Measurements from ENCODE around the gene SLAMF8.

The SLAMF8 gene

GRCh38 chr1:159826441-159827101 is at the start of gene SLAMF8:
TSS of gene SLAMF8 (plus strand) at chr1:159826873. CDS start at chr1:159826899, 26 bp downstream.
- DNase-seq = no peak

DNA sequence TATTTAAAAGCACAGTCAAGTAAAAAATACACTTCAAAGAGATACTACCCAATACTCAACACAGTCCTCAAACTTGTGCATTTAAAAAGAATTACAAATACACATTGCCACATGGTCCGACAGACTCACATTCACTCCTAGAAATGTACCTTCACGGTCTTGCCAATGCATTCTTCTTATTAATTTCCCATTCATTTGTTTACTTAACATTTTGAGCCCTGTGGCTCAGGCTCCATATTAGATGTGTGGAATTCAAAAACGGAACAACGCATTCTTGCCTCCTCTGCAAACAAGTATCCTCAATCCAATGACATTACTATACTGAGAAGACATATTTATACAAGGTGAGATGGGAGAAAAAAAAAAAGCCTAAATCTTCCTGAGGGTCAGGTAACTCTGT is 48.4 kb upstream of the SLAMF8 start:
- DNase-seq = no peak

- no peak for DNase-seq
Measured at GRCh38 chr1:159779403-159779851, 47.2 kb upstream of the SLAMF8 start.

- peak; percentile 98 for DNase-seq
Measured at GRCh38 chr1:159780583-159781582, 45.8 kb upstream of the SLAMF8 start, which contains the start of gene DUSP23. TSS of gene DUSP23 (plus strand) at chr1:159780962. CDS start at chr1:159781101, 139 bp downstream.

DNA sequence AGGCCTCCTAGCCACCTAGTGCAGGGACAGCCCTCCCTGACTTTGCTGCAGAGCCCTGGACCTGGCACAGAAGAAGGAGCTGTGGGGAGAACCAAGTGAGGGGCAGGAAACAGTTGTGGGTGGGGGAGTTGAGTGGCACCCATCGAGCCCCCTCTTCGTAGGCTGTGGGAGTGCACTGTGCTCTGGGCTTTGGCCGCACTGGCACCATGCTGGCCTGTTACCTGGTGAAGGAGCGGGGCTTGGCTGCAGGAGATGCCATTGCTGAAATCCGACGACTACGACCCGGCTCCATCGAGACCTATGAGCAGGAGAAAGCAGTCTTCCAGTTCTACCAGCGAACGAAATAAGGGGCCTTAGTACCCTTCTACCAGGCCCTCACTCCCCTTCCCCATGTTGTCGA is 44.7 kb upstream of the SLAMF8 start:
- DNase-seq = no peak

DNA sequence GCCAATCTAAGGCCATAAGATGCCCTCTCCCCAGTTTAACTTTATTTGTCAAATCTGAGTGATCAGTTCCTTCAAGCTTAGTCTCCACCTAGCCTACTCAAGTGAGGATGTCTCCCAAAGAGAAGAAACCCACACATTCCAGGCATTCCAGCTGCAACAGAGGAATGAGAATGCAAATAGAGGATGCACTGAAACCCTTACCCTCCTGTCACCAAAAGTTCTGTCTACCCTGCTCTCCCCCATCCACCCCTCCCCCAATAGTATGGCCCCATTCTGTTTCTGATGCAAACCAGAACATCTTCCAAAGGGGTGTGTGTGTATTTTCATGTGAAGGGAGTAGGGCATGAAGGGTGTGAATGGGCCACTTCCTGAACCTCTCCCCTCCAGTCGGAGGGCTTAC is 42.9 kb upstream of the SLAMF8 start:
- DNase-seq = no peak

DNA sequence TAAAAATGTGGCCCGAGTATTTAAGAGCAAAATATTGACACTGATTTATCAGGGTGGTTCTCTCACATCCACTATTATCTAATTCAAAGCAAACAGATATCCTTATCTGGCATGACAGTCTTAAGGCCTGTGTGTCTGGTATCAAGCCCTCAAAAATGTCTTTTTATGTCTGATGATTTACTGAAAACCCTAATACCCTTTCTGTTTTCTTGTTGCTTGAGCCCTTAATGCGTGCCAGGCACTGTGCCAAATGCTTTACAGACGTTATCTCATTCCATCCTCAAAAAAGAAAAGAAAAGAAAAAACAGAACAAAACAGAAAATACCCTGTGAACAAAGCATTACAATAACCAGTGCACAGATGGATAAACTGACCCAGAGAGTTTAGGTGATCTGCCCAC is 40.2 kb upstream of the SLAMF8 start:
- no peak for DNase-seq

- DNase-seq = no peak
Measured at GRCh38 chr1:159786966-159787365, 39.7 kb upstream of the SLAMF8 start.

DNA sequence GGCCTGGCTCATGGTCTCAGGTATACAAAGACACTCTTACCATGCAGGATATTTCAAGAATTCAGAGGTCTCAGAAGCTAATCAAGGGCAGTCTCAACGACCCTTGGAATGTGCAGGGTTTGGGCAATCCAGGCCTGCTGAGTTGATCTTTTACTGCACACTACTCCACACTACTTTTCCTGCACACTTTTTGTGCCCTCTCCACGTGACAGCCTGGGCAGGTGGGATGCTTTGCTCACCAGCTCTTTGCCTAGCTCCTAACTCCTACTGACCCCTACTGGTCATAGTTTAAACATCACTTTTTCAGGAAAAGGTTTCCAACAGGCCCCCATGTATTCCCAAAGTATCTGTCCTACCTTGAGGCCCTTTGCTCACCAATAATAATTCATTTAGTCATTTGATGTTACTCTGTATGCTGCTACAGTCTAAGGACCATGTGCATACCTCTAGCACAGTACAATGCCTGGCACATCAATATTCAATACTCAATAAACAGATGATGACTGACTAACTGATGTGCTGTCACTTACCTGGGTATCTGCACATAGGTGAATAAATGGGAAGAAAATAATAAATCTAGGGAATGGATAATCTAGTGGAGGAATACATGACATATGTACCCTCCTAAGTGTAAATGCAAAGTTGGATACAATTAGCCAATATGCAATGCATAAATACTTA is 36.3 kb upstream of the SLAMF8 start:
- DNase-seq = no peak

GRCh38 chr1:159791031-159791430 is 35.6 kb upstream of the SLAMF8 start:
- no peak for DNase-seq

GRCh38 chr1:159791461-159791860 is 35.2 kb upstream of the SLAMF8 start:
- no peak for DNase-seq

DNA sequence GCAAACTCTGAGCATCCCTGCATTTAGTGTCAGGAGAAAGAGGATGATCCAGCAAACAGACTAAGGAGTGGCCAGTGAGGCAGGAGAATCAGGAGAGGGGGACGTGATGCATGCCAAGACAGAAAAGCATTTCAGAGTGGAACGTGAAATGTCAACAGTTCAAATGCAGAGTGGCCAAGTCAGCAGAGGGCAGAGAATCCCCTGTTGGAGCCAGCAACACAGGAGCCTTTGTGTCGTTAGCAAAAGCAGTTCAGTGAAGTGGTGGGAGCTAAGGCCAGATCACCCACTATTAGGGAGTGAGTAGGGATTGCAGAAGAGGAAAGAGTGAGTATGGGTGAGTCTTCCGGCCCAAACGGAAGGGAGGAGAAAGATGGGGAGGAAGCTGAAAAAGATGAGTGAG is 31.1 kb upstream of the SLAMF8 start:
- no peak for DNase-seq

- DNase-seq = peak; percentile 86
Measured at GRCh38 chr1:159798893-159799292, 27.8 kb upstream of the SLAMF8 start.

GRCh38 chr1:159799446-159799985 is 27.2 kb upstream of the SLAMF8 start:
- DNase-seq = no peak

- peak; percentile 55 for DNase-seq
Measured at GRCh38 chr1:159800177-159800930, 26.3 kb upstream of the SLAMF8 start.

DNA sequence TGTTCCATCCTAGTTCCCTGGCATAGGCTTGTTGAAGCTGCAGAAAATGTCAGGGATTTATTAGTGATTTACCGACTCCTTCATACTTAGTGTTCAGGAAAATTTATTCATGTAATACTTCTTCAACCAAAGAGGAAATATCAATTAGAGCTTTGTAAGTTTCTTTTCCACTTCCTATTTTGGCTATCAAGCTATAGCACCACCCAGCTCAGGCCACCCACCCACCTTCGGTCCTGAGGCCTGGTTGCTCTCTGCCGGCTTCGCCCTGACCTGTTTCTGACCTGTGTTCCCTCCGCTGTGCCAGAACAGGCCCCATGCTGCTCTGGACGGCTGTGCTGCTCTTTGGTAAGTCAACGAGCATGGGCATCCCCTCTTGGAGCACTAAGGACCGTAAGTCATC is 24.6 kb upstream of the SLAMF8 start, which contains the start of gene FCRL6:
FCRL6 (plus strand) TSS at position 250 of the 400 bp plus-strand sequence; CDS start at position 315, 65 bp downstream.
- DNase-seq = no peak

DNA sequence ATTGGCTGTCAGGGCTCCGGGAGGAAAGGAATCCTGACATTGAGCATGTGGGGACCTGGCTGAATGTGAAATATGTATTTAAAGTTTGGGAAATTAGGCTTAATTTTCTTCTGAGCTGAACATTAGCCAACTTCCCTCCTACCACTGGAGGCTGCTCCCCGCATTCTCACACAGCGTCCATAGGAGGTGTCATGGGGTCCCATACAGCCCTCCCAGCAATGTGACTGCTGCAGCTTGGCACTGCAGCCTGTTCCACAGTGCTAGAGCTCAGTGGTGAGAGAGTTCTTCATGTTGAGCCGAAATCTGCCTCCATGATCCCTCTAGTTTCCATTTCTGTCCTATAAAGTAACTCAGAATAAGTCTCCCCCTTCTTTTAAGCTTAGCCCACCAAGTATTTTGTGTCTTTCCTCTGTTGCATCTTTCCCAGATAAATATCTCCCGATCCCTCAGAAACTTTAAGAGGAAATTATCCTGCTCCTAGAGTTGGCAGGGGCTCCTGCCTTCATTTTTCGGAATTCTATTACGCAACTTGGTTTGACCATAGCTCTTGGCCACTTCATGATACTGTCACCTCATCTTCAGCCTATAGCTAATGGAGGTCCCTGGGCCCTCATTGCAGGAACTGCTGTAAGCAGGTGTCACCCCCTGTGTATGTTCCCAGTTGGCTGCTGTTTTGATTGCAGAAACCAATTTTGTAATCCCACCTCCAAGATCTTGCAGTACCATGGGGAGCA is 22.6 kb upstream of the SLAMF8 start:
- no peak for DNase-seq

DNA sequence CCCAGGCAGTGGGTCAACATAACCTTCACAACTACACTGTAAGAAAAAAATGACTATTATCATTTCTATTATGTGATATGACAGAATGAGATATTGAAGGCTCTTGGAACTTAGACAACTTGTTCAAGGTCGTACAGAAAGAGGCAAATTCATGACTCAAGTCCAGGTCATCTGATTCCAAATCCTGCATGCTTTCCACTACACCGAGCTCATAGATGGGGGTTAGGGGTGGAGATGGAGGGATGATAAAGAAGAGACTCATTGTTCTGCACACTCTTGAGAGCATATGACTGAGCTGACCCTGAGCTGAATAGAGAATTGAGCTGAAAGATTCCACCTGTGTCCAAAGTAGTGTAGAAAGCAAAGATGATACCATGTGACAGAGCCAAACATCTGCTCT is 21.7 kb upstream of the SLAMF8 start:
- DNase-seq = no peak

- no peak for DNase-seq
Measured at GRCh38 chr1:159815926-159816325, 10.7 kb upstream of the SLAMF8 start.

DNA sequence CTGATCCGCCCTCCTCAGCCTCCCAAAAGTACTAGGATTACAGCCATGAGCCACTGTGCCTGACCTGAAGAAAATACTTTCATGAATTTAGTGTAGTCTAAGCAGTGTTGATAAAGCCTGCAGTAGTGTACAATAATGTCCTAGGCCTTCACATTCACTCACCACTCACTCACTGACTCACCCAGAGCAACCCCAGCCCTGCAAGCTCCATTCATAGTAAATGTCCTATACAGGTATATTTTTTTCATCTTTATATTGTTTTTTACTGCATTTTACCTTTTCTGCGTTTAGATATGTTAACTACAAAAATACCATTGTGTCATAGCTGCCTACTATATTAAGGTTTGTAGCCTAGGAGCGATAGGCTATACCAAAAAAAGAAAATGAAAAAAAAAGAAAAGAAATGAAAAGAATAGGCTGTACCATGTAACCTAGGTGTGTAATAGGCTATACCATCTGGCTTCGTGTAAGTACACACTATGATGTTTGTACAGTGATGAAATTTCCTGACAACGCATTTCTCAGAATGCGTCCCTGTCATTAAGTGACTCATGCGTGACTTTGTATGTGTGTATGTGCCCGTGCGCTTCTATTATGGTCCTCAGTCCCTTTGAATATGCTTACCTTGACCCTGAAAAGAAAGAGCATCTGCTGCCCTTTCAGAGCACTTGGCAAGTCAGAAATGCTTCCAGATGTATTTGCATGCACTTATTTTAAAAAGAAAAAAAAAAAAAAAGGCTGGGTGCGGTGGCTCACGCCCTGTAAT is 9.2 kb upstream of the SLAMF8 start:
- peak; percentile 33 for DNase-seq
